NCI-H1694 treated with DMSO at 0.1 percent for 48 hours (cell line): ENCODE results near the gene DNAJB2.
A peak's percentile ranks its signal among the peaks of the same experiment; 100 is the strongest.
"Not testable (repeated sequence)": the region's sequence is repeated elsewhere in the genome, so short reads cannot be mapped to it uniquely, and the experiment has no call there.

Experiments
- DNase-seq: peaks from one replicate; lab custom pipeline; 2025; lab: John Stamatoyannopoulos, UW

The DNAJB2 gene

DNA sequence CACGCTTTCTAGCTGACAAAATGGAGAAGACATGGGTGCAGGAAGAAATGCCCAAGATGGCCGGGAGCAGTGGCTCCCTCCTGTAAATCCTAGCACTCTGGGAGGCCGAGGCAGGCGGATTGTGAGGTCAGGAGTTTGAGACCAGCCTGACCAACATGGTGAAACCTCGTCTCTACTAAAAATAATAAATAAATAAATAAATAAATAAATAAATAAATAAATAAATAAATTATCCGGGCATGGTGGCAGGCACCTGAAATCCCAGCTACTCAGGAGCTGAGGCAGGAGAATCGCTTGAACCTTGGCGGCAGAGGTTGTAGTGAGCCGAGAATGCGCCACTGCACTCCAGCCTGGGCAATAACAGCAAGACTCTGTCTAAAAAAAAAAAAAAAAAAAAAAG is 20.2 kb upstream of the DNAJB2 start:
- DNase-seq = not testable (repeated sequence)

DNA sequence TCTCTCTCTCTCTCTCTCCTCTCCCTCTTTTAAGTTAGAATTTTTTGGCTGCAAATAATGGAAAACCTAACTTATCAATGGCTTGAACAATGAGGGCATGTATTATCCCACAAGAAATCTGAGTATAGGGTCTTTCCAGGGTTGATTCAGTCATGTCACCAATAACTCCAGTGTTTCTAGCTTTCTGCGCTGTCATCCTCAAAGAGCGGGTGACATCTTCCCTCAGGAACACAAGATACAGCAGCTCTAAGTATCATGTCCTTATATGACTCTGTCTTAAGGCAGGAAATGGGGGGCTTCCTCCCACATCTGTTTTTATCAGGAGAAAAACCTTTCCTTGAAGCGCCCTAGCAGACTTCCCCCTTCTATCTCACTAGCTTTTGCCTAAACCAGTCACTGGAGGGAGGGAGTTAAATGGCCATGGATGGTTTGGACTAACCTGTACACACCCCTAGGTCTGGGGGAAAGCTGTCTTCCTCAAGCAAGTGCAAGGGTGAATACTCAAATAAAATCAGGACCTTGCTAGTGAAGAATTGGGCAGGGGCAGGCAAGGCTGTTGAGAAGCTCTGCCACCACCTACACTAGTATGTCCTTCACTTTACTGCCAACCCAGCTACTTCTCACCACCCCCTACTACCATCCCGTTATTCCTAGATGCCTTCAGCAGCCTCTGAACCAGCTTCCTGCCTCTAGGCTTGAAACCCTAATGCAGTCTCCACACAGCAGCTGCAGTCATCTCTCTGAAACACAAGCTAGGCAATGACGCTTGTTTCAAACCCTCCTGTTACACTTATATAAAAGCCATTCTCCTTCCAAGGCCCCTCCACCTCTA is 17.9 kb upstream of the DNAJB2 start:
- DNase-seq = no peak

DNA sequence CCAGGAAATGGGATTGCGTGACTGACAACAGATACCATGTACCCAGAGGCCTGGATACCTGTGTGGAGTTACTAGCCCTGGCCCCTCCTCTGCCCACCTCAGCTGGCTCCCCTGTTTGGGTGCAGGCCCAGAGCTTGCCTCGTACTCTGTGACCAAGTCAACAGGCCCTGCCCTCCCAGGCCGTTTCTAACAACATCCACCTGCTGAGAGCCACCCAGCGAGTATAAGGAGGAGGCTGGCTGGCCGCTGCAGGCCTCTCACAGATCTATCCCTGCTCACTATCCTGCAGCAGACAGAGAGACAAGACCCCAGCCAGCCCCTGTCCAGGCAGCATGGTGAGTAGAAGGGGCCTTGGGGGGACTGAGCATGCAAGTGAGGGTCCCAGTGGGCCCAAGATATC is 12.9 kb upstream of the DNAJB2 start:
- no peak for DNase-seq

DNA sequence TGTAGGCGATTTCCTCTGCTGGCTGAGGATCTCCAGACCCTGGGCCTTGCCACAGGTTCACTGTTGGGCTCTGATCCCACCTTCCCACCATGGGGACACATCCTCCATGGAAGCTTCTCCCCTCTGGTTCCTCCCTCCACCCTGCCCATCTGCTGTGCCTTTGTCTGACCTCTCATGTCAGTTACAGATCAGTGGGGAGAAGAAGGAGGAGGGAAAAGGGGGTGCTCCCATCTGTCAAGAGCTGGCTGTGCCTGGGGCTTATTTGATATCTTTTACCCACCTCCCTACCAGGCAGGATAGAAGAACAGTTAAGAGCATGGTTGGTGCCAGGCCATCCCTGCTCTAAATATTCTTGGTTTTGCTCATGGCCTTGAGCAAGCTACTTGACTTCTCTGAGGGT is 12.3 kb upstream of the DNAJB2 start:
- DNase-seq = no peak

DNA sequence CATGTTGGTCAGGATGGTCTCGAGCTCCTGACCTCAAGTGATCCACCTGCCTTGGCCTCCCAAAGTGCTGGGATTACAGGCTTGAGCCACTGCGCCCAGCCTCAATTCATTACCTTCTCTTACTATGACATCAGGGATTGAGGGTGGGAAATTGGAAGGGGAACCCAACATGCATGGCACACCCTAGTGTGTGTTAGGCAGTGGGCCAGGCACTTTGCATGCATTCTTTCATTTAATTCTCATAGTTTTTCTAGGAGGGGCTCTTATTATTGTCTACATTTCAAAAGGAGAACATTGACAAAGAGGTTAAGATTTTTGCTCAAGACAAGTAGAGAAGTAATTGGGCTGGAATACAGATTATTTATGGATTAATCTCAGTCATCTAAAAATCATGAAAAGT is 10.9 kb upstream of the DNAJB2 start:
- no peak for DNase-seq

DNA sequence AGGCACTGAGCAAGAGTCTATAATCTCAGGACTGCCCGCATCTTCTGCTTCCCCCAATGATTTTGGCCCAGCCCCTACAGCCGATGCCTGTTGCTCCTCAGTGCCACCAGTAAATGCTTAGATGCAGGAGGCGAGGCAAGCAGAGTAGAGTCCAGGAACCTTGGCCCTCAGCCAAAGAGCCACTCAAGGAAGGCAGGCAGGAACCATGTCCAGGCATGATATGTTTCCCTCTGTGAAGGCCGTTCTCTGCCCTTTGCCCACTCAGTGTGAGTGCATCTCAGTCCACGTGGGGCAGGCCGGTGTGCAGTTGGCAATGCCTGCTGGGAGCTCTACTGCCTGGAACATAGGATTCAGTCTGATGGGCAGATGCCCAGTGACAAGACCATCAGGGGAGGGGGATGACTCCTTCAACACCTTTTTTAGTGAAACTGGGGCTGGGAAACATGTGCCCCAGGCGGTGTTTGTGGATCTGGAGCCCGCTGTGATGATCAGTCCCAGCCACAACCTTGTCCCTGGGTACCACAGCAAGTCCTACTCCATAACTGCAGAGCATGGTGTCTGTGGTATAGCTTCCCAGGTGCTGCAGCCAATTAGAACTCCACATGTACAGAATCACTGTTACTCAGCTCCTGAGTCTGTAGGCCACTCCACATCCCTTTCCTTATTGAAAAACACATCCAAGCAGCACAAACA is 9.7 kb upstream of the DNAJB2 start:
- DNase-seq = no peak

DNA sequence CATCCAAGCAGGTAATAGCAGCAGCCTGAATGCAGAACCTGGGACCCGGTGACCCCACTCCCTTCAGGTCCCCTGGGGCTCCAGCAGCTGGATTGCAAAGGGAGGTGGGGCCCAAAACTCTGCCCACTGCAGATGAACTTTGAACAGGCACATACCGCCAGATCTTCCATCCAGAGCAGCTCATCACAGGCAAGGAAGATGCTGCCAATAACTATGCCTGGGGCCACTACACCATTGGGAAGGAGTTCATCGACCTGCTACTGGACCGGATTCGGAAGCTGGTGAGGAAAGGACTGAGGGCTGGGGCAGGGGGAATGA is 9.2 kb upstream of the DNAJB2 start:
- no peak for DNase-seq

DNA sequence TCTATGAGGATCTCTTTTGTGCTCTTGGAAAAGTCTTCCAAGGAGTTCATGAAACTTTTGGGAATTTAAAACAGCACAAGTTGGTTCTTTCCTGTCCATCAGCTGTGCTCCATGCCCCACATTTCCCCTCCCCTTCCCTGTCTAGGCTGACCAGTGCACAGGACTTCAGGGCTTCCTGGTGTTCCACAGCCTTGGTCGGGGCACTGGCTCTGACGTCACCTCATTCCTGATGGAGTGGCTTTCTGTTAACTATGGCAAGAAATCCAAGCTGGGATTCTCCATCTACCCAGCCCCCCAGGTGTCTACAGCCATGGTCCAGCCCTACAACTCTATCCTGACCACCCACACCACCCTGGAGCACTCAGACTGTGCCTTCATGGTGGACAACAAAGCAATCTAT is 8.1 kb upstream of the DNAJB2 start:
- DNase-seq = no peak

DNA sequence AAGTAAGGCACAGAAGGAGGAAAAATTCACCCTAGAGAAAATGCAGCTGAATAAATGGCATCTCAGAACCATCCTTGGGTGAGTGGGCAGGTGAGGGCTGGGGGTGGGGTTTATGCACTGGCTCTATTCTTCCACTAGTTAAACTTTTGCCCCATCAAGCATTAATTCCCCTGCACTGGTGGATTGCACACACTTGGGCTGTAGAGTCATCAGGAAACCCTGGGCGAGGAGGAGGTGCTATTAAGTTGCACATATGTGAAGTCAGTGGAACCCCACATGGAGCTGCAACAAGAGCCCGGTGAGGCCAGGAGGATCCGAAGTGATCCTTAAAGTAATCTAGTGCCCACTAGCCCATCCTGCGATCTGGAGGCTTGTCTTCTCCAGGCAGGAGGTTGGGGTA is 6.8 kb upstream of the DNAJB2 start:
- no peak for DNase-seq

DNA sequence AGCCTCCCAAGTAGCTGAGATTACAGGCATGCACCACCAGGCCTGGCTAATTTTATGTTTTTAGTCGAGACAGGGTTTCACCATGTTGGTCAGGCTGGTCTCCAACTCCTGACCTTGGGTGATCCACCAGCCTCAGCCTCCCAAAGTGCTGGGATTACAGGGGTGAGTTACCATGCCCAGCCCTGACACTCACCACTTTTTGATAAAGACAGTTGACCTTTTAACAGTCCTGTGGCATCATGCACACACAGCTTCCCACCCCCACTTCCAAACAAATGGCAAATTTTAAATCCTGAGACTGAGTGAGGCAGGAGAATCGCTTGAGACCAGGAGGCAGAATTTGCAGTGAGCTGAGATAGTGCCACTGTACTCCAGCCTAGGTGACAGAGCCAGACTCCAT is 6.2 kb upstream of the DNAJB2 start:
- no peak for DNase-seq

DNA sequence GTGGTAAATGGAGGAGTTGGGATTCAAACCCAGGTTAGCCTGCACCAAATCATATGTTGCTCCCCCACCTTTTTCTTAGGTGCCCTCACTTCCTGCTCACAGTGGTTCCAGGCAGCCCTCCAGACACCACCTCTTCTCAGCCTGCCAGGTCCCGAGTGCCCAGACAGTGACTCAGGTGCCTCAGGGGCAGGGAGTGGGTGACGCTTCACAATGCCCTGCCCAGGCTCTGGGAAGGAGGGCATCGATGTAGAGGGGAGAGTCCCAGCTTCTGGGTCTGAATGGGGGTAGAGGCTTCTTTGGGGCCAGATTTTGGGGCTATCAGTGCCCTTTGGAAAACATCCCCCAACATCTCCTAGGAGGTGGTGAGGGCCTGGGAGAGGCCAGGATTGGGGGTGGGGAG is 5.2 kb upstream of the DNAJB2 start:
- DNase-seq = no peak

DNA sequence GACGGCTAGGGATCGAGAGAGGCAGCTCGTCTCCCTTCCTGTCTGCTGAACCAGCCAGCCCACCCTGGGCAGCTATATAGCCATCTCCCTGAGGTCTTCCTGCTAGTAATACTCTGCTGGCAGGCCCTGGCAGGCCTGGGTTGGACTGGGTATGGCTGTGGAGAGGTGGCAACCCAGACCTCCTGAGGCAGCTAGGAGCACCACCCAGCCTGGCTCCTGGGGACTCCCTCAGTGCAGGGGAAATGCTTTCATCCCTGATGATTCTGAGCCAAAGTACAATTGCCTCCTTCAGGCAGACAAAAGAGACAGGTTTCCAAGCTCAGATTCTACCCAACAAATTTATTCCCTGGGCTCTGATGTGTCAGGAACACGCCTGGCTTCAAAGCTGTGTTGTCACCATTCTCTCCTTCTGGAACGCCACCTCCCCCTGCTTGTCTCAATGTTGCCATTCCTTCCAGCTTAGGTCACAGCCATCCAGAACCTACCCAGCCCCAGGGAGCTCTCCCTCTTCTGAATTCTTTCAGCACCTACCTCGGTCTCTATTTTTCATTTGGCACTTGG is 4.7 kb upstream of the DNAJB2 start:
- DNase-seq = no peak

DNA sequence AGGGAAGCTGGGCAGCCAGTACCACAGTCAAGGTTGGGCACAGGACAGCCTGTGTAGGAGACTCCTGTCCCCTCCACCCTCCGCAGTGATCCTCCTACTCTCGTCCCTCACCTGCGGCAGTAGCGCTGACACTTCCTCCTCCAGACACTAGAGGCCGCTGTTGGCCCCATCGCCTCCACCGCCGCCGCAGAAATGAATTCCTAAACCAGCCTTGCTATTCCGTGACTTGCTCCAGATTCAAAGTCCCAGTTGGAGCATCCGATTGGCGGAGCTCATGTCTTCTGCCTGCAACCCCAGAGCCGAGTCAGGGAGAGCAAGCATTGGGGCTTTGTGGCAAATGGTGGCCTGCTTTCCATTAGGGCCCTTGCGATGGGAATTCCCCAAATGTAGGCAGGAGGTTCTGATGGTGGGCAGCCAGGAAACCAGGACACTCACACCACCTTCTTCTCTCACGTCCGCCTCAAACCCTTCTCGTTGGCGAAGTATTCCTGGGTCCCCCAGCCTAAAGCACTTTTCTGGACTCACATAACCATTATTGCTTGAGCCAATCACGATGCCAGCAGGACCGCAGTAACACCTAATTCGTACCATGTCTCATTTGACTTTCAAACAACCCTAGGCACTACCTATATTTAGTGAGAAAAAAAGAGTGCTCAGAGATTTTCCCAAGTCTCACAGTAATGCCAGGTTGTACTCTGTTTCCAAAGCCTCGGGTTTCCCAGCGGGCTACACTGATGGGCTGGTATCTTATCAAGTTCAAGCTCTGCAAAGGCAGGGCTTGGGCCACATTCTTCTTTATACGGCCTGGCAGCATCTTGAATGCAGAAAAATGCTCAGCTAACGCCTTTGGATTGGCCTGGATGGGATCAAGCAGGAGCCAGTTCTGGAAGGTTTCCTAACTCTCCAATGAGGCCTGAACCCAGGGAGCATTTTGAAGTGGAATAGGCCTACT is 1.2 kb upstream of the DNAJB2 start:
- peak; percentile 84 for DNase-seq

DNA sequence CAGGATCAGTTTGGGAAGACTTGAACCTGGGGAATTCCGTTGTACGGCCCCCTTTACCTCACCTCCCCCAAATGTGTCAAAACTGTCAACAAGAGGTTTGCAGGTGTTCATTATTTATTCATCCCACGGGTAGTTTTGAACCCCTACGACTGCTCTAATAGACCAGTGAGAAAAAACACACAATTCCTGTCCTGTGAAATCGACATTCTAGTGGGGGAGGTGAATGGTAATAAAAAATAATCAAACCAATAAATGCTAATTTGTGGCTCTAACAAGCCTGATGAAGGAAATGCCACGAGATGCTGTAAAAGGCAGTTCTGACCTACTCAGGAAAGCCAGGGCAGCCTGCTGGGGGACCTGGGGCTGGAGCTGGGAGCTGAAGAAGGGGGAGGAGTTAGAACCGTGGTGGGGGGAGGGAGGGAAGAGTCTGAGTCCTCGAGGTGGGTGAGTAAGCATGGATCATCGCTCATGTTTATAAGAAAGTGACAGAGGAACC is 463 bp upstream of the DNAJB2 start:
- no peak for DNase-seq

DNA sequence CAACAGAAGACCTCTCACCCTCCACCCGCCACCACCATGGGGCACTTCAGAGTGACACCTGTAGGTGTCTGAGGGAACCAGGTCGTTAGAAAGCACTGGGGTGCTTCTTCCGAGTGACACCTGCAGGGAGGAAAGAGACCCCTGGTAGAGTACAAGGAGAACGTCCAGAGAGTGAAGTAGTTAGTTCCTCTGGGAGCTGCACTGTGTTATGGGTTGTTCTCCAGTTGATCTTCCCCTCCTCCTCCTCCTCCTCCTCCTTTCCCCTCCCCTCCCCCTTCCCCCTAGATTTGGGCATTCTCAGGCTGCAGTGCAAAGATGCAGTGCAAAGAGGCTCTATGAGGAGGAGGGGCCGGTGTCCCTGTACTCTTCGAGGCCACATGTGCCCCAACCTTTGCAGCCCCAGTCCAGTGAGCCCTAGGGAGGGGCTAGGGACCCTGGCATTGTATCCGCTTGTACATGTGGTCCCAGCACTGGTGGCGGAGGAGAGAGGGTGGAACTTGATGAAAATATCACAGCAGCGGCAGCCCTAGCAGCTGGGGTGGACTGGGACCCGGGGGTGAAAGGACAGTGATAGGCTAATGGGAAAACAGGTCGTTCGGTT is 850 bp downstream of the DNAJB2 start:
- DNase-seq = no peak

DNA sequence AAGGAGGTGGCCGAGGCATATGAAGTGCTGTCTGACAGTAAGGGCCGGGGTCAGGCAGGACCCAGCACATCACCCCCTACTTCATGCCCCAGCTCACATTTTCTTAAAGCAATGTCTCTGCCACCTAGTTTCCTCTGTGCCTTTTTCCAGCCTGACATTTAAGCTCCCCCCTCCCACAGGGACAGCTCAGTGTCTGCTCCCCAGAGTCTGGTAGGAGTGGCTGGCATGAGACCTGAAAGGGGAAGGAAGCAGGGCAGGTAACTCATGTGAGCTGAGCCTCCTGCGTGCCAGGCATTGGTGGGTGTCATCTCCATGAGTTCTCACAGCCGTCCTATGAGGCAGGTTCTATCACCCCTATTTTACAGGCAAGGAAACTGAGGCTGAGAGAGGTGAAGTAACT is 1.5 kb downstream of the DNAJB2 start:
- DNase-seq = no peak

DNA sequence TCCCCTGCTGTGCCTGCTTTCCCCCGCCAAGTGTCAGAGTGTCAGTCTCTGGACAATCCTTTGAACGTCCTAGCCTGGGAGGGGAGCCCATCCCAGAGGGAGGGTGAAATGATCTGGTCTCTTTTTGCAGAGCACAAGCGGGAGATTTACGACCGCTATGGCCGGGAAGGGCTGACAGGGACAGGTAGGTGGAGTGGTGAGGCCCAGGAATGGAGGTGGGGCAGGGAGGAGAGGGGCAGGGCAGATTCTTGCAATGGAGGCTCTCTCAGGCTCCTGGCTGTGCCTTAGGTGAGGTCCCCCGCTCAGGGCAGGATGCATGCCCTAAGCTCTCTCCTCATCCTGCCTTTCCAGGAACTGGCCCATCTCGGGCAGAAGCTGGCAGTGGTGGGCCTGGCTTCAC is 2.4 kb downstream of the DNAJB2 start:
- no peak for DNase-seq

DNA sequence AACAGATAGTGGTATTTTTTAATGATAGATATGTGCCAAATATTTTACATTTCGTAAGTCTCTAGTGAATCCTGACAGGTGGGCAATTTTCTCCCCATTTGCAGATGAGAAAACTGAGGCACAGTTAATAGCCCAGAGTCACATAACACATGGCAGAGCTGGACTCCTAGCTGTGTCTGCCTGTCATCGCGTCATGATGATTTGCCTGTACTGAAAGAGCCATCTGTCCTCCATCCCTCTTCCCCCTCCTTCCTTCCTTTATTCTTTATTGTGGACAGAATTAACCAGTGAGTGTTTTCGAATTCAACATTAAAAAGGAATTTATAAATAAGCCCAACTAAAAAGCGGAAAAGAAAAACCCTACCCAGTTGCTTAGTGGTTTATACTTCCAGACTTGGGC is 3.2 kb downstream of the DNAJB2 start:
- peak; percentile 30 for DNase-seq

DNA sequence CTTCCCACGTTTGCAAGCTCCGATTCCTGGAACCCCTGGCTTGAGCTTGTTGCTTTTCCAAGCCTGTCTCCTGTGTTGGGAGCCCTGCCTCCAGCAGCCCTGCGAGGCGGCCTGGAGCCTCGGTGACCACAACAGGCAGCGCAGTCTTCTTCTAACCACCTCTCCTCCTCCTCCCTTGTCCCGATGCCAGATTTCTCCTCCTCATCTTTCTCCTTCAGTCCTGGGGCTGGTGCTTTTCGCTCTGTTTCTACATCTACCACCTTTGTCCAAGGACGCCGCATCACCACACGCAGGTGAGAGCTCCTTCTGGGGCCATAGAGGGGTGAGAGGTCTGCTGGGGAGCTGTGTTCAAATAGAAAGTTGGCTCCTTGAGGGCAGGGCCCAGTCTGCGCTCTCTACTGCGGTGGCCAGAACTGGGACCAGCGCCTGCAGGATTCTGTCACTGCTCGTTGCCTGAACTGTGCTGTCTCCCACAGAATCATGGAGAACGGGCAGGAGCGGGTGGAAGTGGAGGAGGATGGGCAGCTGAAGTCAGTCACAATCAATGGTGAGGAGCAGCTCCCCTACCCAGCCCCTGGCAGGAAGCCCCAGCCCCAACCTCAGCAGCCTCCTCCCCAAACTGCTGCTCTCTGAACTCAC is 3.9 kb downstream of the DNAJB2 start:
- no peak for DNase-seq

DNA sequence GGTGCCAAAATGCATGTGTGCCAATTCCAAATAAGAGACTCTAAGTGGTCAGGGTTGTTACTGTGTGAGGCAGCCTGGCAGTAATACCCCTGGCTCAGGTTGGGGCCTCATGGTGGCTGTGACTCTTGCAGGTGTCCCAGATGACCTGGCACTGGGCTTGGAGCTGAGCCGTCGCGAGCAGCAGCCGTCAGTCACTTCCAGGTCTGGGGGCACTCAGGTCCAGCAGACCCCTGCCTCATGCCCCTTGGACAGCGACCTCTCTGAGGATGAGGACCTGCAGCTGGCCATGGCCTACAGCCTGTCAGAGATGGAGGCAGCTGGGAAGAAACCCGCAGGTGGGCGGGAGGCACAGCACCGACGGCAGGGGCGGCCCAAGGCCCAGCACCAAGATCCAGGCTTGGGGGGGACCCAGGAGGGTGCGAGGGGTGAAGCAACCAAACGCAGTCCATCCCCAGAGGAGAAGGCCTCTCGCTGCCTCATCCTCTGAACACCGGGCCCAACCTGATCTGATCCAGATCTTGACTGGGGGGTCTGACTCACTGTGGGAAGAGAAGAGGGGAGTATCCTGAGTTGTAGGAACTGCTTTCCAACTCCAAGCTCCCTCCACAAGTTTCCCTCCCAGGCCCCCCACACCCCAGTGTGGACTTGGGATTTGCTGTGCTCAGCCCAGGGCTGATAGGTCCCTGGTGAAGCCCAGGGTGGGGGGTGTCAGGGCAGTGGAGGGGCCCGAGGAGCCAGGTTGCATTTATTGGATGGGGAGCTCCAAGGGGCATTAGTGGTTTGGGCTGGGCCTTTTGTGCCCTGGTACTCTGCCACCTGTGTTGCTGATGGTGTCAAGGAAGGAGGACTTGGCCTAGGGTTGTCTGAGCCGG is 5.6 kb downstream of the DNAJB2 start:
- DNase-seq = no peak
